H1 (cell line): ENCODE measurements around the gene KRCC1. TPM values are rescaled to one million over a fixed set of nuclear protein-coding genes. Genes with fewer than 3 reads are reported as not detected.
A peak's percentile ranks its signal among the peaks of the same experiment; 100 is the strongest.
"Not testable (repeated sequence)": the region's sequence is repeated elsewhere in the genome, so short reads cannot be mapped to it uniquely, and the experiment has no call there.

Experiments
- CTCF ChIA-PET: fragments of 300-600 bp; sonication (Branson Sonifier 250); formaldehyde crosslinking; loops from one replicate; lab custom pipeline; 2021; ENCODE audit not compliant: partially characterized antibody; lab: Charles Lee
- POLR2A ChIA-PET: fragments of 300-600 bp; sonication (Branson Sonifier 250); formaldehyde crosslinking; loops from one replicate; lab custom pipeline; 2021; ENCODE audit warnings: inconsistent platforms; ENCODE audit not compliant: partially characterized antibody; lab: Charles Lee
- DNase-seq, 2 experiments: peaks; one replicate each; pipeline versions ENCODE4 v3.0.0 to v3.0.0-alpha.2; 2010 to 2022; ENCODE audit warnings: low spot score in 2 of 2, low read depth in 1 of 2, mixed read lengths in 1 of 2
- FAIRE-seq: peaks from 2 replicates; lab custom pipeline; 2011; peaks lifted over from hg19 to GRCh38; lab: Jason Lieb, UNC
- H2AFZ ChIP-seq: 2 replicates; pipeline ENCODE4 v1.8.1; 2012; ENCODE audit warnings: low read length, inconsistent platforms
- H2AK5ac ChIP-seq: 2 replicates; pipeline ENCODE4 v1.6.1; 2013; ENCODE audit warnings: low read depth, low read length
- H2BK120ac ChIP-seq: replicated peaks from 2 replicates; pipeline ENCODE3; 2013; ENCODE audit warnings: low read depth, low read length, inconsistent platforms
- H2BK12ac ChIP-seq: 2 replicates; pipeline ENCODE4 v1.6.1; 2013; ENCODE audit warnings: low read depth, low read length
- H2BK15ac ChIP-seq: 2 replicates; pipeline ENCODE4 v1.6.1; 2013; ENCODE audit warnings: low read length
- H2BK20ac ChIP-seq: 2 replicates; pipeline ENCODE4 v1.6.1; 2013; ENCODE audit warnings: low read length
- H2BK5ac ChIP-seq: 2 replicates; pipeline ENCODE4 v1.6.1; 2013; ENCODE audit warnings: low read depth, low read length
- H3K14ac ChIP-seq: 2 replicates; pipeline ENCODE4 v1.6.1; 2013; ENCODE audit warnings: inconsistent platforms; ENCODE audit not compliant: insufficient read length
- H3K18ac ChIP-seq: 2 replicates; pipeline ENCODE4 v1.6.1; 2013; ENCODE audit warnings: low read length; ENCODE audit errors: extremely low read depth
- H3K23ac ChIP-seq: 2 replicates; pipeline ENCODE4 v1.6.1; 2013; ENCODE audit warnings: inconsistent platforms; ENCODE audit not compliant: insufficient read length
- H3K23me2 ChIP-seq: 2 replicates; pipeline ENCODE4 v1.6.1; 2013; ENCODE audit warnings: low read depth, low read length
- H3K27ac ChIP-seq: 2 replicates; pipeline ENCODE4 v1.6.1; 2011; ENCODE audit warnings: low read depth, low read length, inconsistent platforms
- H3K27me3 ChIP-seq, 4 experiments: replicated peaks in 1 of 4; 1 replicate in 1 of 4; 2 replicates in 3 of 4; pipeline versions ENCODE4 v1.6.1 to v1.8.1; 2011 to 2013; ENCODE audit warnings: low read length in 3 of 4, mild to moderate bottlenecking in 3 of 4, inconsistent platforms in 2 of 4, mixed read lengths in 2 of 4, moderate library complexity in 1 of 4; ENCODE audit not compliant: control insufficient read depth in 3 of 4, insufficient read depth in 3 of 4; ENCODE audit errors: extremely low read depth in 1 of 4
- H3K36me3 ChIP-seq, 4 experiments: 2 replicates each; pipeline versions ENCODE4 v1.6.1 to v1.8.1; 2011 to 2013; ENCODE audit warnings: mild to moderate bottlenecking in 4 of 4, low read length in 3 of 4, moderate library complexity in 2 of 4, control low read depth in 1 of 4, inconsistent platforms in 1 of 4; ENCODE audit not compliant: insufficient read depth in 4 of 4, control insufficient read depth in 2 of 4
- H3K4ac ChIP-seq: replicated peaks from 2 replicates; pipeline ENCODE3; 2013; ENCODE audit warnings: low read length, low read depth, mixed read lengths, inconsistent platforms; ENCODE audit not compliant: insufficient read length
- H3K4me1 ChIP-seq, 4 experiments: replicated peaks in 1 of 4; 1 replicate in 1 of 4; 2 replicates in 3 of 4; pipeline versions ENCODE4 v1.6.1 to v1.8.1; 2011 to 2013; ENCODE audit warnings: low read length in 3 of 4, inconsistent platforms in 2 of 4, mixed read lengths in 1 of 4; ENCODE audit not compliant: insufficient read depth in 4 of 4, control insufficient read depth in 3 of 4
- H3K4me2 ChIP-seq, 2 experiments: 2 replicates each; pipeline versions ENCODE4 v1.6.1 to v1.8.1; 2011 to 2013; ENCODE audit warnings: low read depth in 2 of 2, low read length in 2 of 2, control low read depth in 1 of 2, inconsistent platforms in 1 of 2, mild to moderate bottlenecking in 1 of 2; ENCODE audit not compliant: insufficient read depth in 1 of 2
- H3K4me3 ChIP-seq, 4 experiments: fragments of 200-600, 300-600 bp in 1 of 4; sonication (generic), shearing (Covaris generic), sonication (Bioruptor Twin) in 1 of 4; 2 replicates each; pipeline versions ENCODE4 v1.5.1 to v1.8.1; 2011 to 2016; ENCODE audit warnings: low read length in 4 of 4, low read depth in 3 of 4, control low read depth in 2 of 4, inconsistent platforms in 2 of 4, mild to moderate bottlenecking in 2 of 4, mixed read lengths in 1 of 4, moderate library complexity in 1 of 4; ENCODE audit not compliant: insufficient read depth in 2 of 4; ENCODE audit errors: extremely low read depth in 1 of 4
- H3K56ac ChIP-seq: replicated peaks from 2 replicates; pipeline ENCODE3; 2013; ENCODE audit warnings: low read depth, mild to moderate bottlenecking, mixed read lengths, low read length, inconsistent platforms; ENCODE audit not compliant: insufficient read length
- H3K79me1 ChIP-seq: 2 replicates; pipeline ENCODE4 v1.6.1; 2013; ENCODE audit warnings: low read depth, low read length, control low read depth
- H3K79me2 ChIP-seq, 2 experiments: 2 replicates each; pipeline versions ENCODE4 v1.6.1 to v1.8.1; 2012 to 2013; ENCODE audit warnings: low read length in 2 of 2, mild to moderate bottlenecking in 2 of 2, inconsistent platforms in 1 of 2; ENCODE audit not compliant: insufficient read depth in 2 of 2, control insufficient read depth in 1 of 2
- H3K9ac ChIP-seq, 4 experiments: replicated peaks in 1 of 4; 1 replicate in 1 of 4; 2 replicates in 3 of 4; pipeline versions ENCODE4 v1.6.1 to v1.8.1; 2011 to 2013; ENCODE audit warnings: low read depth in 3 of 4, low read length in 3 of 4, control low read depth in 2 of 4, mild to moderate bottlenecking in 2 of 4, moderate library complexity in 2 of 4, inconsistent platforms in 1 of 4; ENCODE audit errors: extremely low read depth in 1 of 4
- H3K9me3 ChIP-seq, 2 experiments: 2 replicates each; pipeline versions ENCODE4 v1.6.1 to v1.8.1; 2012 to 2013; ENCODE audit warnings: mild to moderate bottlenecking in 2 of 2, moderate library complexity in 2 of 2, control low read depth in 1 of 2, inconsistent platforms in 1 of 2, low read depth in 1 of 2, low read length in 1 of 2, mixed read lengths in 1 of 2; ENCODE audit not compliant: insufficient read depth in 2 of 2
- H4K20me1 ChIP-seq, 2 experiments: replicated peaks in 1 of 2; 2 replicates each; pipeline versions ENCODE3 to v1.8.1; 2011 to 2013; ENCODE audit warnings: inconsistent platforms in 2 of 2, low read length in 2 of 2, mild to moderate bottlenecking in 1 of 2; ENCODE audit not compliant: insufficient read depth in 2 of 2, control insufficient read depth in 1 of 2
- H4K5ac ChIP-seq: 2 replicates; pipeline ENCODE4 v1.6.1; 2013; ENCODE audit warnings: low read length, low read depth, mixed read lengths, inconsistent platforms; ENCODE audit not compliant: insufficient read length
- H4K8ac ChIP-seq: 2 replicates; pipeline ENCODE4 v1.8.0; 2013; ENCODE audit warnings: mild to moderate bottlenecking, moderate library complexity, low read length, inconsistent platforms; ENCODE audit not compliant: insufficient read depth; ENCODE audit errors: extremely low read depth
- H4K91ac ChIP-seq: replicated peaks from 2 replicates; pipeline ENCODE3; 2013; ENCODE audit warnings: low read length, mixed read lengths, inconsistent platforms; ENCODE audit not compliant: insufficient read length
- WGBS, 2 experiments: shearing (Covaris generic) in 1 of 2; methylation state at CpG; one replicate each; pipeline versions ENCODE4 v1.1.6 to v1.1.7; 2013 to 2015; ENCODE audit warnings: low lambda C conversion rate in 2 of 2, mixed read lengths in 2 of 2, inconsistent platforms in 1 of 2, low coverage in 1 of 2, missing lambda C conversion rate in 1 of 2; ENCODE audit not compliant: insufficient replicate concordance in 2 of 2, insufficient coverage in 1 of 2, insufficient read length in 1 of 2; ENCODE audit errors: extremely low coverage in 1 of 2, missing lambda C conversion rate in 1 of 2; 5-methylcytosine and 5-hydroxymethylcytosine counted together
- polyA plus RNA-seq, 7 experiments: library from polyadenylated mRNA; depleted of rRNA in 3 of 7; stranded (reverse) in 5 of 7; unstranded in 2 of 7; fragments of >200 nt in 5 of 7; fragments of 200-250 nt in 2 of 7; gene quantifications; 1 replicate in 5 of 7; 2 replicates in 1 of 7; 4 replicates in 1 of 7; pipeline versions ENCODE4 v1.2.1 to v1.2.3, GENCODE V29; 2011 to 2013; ENCODE audit warnings: missing spikeins in 2 of 7, mixed read lengths in 2 of 7
- total RNA-seq: library from RNA; stranded (reverse); fragmentation: NEBNext Ultra II Directional; extraction: Animal tissue kit (Norgen Biotek cat#: 25700); gene quantifications from 2 replicates; pipeline ENCODE4 v1.2.1, GENCODE V29; 2021

KRCC1 gene
- total and polyA plus RNA-seq, 2 of the 8 experiments (the other 6 are each of a cell fraction or from before 2014, with no cell fraction given) = 5.1 to 8.5 TPM

- H3K79me1 ChIP-seq, FAIRE-seq, H3K27me3 ChIP-seq, H3K4ac ChIP-seq, H3K9ac ChIP-seq, H3K14ac ChIP-seq, H2AFZ ChIP-seq, H3K79me2 ChIP-seq, H2BK15ac ChIP-seq, H3K23me2 ChIP-seq, H3K27ac ChIP-seq, H4K8ac ChIP-seq, H2BK5ac ChIP-seq, H4K5ac ChIP-seq, H3K9me3 ChIP-seq, H3K23ac ChIP-seq, H4K20me1 ChIP-seq, H2BK20ac ChIP-seq, DNase-seq, H4K91ac ChIP-seq, H3K56ac ChIP-seq, H3K36me3 ChIP-seq, H2BK120ac ChIP-seq, H2AK5ac ChIP-seq: not testable (repeated sequence)
- Histone ChIP-seq H3K4me3 (peak overlapping the region in 2 of 4 experiments; percentile 72 to 81; a peak in 5 of 8 replicates), H3K4me2 (peak overlapping the region; percentile 84 to 85), H2BK12ac (0 out of 2 replicates have a peak overlapping the region, but pooled peaks have one; percentile 77), H3K4me1 (peaks cover 9 to 18% (median 13%) of the 10 kb centered on the region in 4 experiments), H3K18ac (peak overlapping the region; percentile 96; the same call in 1 of the 2 replicates)
- 74% methylated on average over 2 of the region's 2 CpGs; no CpG with 5 or more reads in 1 of the 2 experiments for WGBS, 2 experiments
- CTCF ChIA-PET = interaction anchor here (1.2 kb wide), 1 partner anchor 173 kb away, joined by 3 read pairs; no protein-coding TSS in a partner anchor
- POLR2A ChIA-PET = interaction anchor here (1.1 to 5.3 kb wide), 11 partner anchors 9 to 172 kb away, joined by 3 to 60 read pairs (median 9); no protein-coding TSS in a partner anchor
Measured at GRCh38 chr2:88017780-88018038, 37.9 kb downstream of the KRCC1 start.
